SU-DHL-6 (cell line): ENCODE measurements around the gene B9D2.

ENCODE experiments used
- H2AFZ ChIP-seq: fragments of 200-600 bp; sonication (generic); 2 replicates; pipeline ENCODE4 v1.6.1; 2014; ENCODE audit warnings: low read depth, mild to moderate bottlenecking, moderate library complexity, mixed read lengths, antibody characterized with exemption, low read length; ENCODE audit not compliant: severe bottlenecking
- H3F3A ChIP-seq: fragments of 200-600 bp; shearing (Covaris generic); 2 replicates; pipeline ENCODE4 v1.6.0; 2016; ENCODE audit warnings: antibody characterized with exemption, mild to moderate bottlenecking; ENCODE audit not compliant: insufficient read depth
- H3K27ac ChIP-seq: fragments of 200-600 bp; sonication (generic); 2 replicates; pipeline ENCODE4 v1.5.1; 2016; ENCODE audit warnings: low read depth, mild to moderate bottlenecking, low read length, moderate library complexity, mixed read lengths
- H3K27me3 ChIP-seq: fragments of 200-600 bp; sonication (generic), shearing (Covaris generic); 2 replicates; pipeline ENCODE4 v1.6.0; 2014; ENCODE audit warnings: mild to moderate bottlenecking, low read length
- H3K36me3 ChIP-seq: fragments of 200-600 bp; sonication (generic); 2 replicates; pipeline ENCODE4 v1.6.1; 2014; ENCODE audit warnings: mild to moderate bottlenecking, low read length, mixed read lengths
- H3K4me2 ChIP-seq: fragments of 300-600, 200-600 bp; shearing (Covaris generic), sonication (generic); 2 replicates; pipeline ENCODE4 v1.6.0; 2014; ENCODE audit warnings: low read length, low read depth, mild to moderate bottlenecking; ENCODE audit not compliant: poor library complexity, severe bottlenecking
- H3K4me3 ChIP-seq: fragments of 200-600 bp; sonication (generic); 2 replicates; pipeline ENCODE4 v1.5.1; 2014; ENCODE audit warnings: antibody characterized with exemption, low read length, mild to moderate bottlenecking, mixed read lengths; ENCODE audit not compliant: insufficient read depth, poor library complexity, severe bottlenecking
- H3K79me2 ChIP-seq: fragments of 200-600 bp; sonication (generic); 2 replicates; pipeline ENCODE4 v1.6.1; 2014; ENCODE audit warnings: mild to moderate bottlenecking, low read length, moderate library complexity; ENCODE audit not compliant: insufficient read depth
- H3K9ac ChIP-seq: fragments of 200-600 bp; sonication (generic); 2 replicates; pipeline ENCODE4 v1.7.0; 2014; ENCODE audit warnings: mild to moderate bottlenecking, low read length
- H3K9me2 ChIP-seq: fragments of 200-600 bp; sonication (generic); replicated peaks from 2 replicates; pipeline ENCODE4 v1.6.1; 2014; ENCODE audit warnings: low read length; ENCODE audit not compliant: insufficient read depth
- H3K9me3 ChIP-seq: fragments of 200-600 bp; sonication (generic); 2 replicates; pipeline ENCODE4 v1.6.1; 2014; ENCODE audit warnings: low read length, mixed read lengths; ENCODE audit not compliant: insufficient read depth
- H4K20me1 ChIP-seq: fragments of 200-600 bp; sonication (generic); 2 replicates; pipeline ENCODE4 v1.6.1; 2014; ENCODE audit warnings: low read depth, mild to moderate bottlenecking, antibody characterized with exemption, low read length, moderate library complexity, mixed read lengths
- EZH2phosphoT487 ChIP-seq: fragments of 200-600 bp; sonication (generic), shearing (Covaris generic); conservative IDR thresholded peaks from 2 replicates; pipeline ENCODE4 v1.6.1; 2018; ENCODE audit warnings: mild to moderate bottlenecking, antibody characterized with exemption, low read length, moderate library complexity, mixed read lengths
- TF ChIP-seq, protein P1 (sequence below): fragments of 200-600 bp; sonication (generic); IDR thresholded peaks from one replicate; pipeline ENCODE4 v1.5.1; 2017; ENCODE audit warnings: antibody characterized with exemption, mild to moderate bottlenecking, low read length, moderate library complexity; ENCODE audit not compliant: insufficient read depth, poor library complexity, severe bottlenecking

B9D2 gene

DNA sequence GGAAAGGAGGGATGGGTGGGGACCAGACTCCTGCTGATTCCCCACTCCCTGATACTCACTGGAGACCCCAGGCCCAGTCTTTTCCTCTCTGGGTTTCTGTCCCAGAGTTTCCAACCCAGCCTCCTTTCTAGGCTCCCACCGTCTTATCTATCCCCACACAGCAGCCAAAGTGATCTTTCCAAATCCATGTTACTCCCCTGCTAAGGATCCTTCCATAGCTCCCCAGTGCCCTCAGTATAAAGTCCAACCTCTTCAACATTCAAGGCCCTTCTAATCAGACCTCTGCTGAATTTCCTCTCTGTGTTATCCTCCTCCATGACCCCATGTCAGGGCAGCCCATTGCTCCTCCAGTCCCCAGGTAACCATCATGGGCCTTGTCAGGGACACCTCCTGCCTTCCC, 8.9 kb downstream of the B9D2 start:
- Histone ChIP-seq H3K4me2 (no peak overlapping the region), H3K4me3 (no peak overlapping the region), H3F3A (peaks cover 4% of the 10 kb centered on the region; the same call in 1 of the 2 replicates), H3K36me3 (no peaks in the 10 kb centered on the region), H3K27me3 (no peaks in the 10 kb centered on the region), H2AFZ (no peak overlapping the region), H3K9me2 (no peaks in the 10 kb centered on the region), H4K20me1 (peaks cover 4% of the 10 kb centered on the region; the same call in 1 of the 2 replicates), H3K9me3 (no peaks in the 10 kb centered on the region), H3K79me2 (peaks cover 32% of the 10 kb centered on the region), H3K27ac (no peak overlapping the region), H3K9ac (no peak overlapping the region)
- TF ChIP-seq, protein P1, sequence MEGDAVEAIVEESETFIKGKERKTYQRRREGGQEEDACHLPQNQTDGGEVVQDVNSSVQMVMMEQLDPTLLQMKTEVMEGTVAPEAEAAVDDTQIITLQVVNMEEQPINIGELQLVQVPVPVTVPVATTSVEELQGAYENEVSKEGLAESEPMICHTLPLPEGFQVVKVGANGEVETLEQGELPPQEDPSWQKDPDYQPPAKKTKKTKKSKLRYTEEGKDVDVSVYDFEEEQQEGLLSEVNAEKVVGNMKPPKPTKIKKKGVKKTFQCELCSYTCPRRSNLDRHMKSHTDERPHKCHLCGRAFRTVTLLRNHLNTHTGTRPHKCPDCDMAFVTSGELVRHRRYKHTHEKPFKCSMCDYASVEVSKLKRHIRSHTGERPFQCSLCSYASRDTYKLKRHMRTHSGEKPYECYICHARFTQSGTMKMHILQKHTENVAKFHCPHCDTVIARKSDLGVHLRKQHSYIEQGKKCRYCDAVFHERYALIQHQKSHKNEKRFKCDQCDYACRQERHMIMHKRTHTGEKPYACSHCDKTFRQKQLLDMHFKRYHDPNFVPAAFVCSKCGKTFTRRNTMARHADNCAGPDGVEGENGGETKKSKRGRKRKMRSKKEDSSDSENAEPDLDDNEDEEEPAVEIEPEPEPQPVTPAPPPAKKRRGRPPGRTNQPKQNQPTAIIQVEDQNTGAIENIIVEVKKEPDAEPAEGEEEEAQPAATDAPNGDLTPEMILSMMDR, result no peak
- TF ChIP-seq EZH2phosphoT487, result no peak

DNA sequence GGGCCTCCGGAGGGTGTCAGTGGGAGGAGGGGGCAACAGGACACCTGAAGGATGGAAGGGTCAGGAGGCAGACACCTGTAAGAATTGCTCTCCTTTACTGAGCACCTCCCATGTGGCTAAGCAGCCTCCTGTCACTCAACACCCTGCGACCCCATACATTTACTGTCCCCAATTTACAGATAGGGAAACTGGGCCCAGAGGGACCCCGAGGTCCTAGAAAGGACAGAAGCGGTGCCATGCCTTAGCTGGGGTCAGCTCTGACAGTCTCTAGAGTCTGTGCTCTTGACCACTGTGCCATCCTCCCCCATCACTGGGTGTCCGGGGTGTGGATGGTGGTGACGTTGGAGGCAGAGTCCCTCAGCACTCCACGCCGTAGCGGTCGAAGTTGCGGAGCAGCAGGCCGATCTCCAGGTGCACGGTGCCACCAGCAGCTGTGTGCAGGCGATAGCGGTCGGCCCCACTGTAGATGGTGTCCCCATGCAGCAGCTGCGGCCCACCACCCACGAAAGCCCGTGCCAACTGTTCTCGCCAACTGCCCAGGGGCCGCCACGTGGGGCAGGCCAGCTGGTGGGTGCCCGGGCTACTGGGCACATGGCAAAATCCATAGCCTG, 9.5 kb downstream of the B9D2 start:
- Histone ChIP-seq H3K9ac (peak overlapping the region; percentile 94), H3K79me2 (peaks cover 38% of the 10 kb centered on the region), H3K27me3 (no peaks in the 10 kb centered on the region), H2AFZ (no peak overlapping the region), H3K9me2 (no peaks in the 10 kb centered on the region), H4K20me1 (peaks cover 4% of the 10 kb centered on the region; the same call in 1 of the 2 replicates), H3K4me3 (no peak overlapping the region), H3K4me2 (peak overlapping the region; percentile 42), H3K36me3 (no peaks in the 10 kb centered on the region), H3K27ac (0 out of 2 replicates have a peak overlapping the region, but pooled peaks have one; percentile 22), H3F3A (peaks cover 4% of the 10 kb centered on the region; the same call in 1 of the 2 replicates), H3K9me3 (no peaks in the 10 kb centered on the region)
- TF ChIP-seq, protein P1, result no peak
- TF ChIP-seq EZH2phosphoT487, result no peak

DNA sequence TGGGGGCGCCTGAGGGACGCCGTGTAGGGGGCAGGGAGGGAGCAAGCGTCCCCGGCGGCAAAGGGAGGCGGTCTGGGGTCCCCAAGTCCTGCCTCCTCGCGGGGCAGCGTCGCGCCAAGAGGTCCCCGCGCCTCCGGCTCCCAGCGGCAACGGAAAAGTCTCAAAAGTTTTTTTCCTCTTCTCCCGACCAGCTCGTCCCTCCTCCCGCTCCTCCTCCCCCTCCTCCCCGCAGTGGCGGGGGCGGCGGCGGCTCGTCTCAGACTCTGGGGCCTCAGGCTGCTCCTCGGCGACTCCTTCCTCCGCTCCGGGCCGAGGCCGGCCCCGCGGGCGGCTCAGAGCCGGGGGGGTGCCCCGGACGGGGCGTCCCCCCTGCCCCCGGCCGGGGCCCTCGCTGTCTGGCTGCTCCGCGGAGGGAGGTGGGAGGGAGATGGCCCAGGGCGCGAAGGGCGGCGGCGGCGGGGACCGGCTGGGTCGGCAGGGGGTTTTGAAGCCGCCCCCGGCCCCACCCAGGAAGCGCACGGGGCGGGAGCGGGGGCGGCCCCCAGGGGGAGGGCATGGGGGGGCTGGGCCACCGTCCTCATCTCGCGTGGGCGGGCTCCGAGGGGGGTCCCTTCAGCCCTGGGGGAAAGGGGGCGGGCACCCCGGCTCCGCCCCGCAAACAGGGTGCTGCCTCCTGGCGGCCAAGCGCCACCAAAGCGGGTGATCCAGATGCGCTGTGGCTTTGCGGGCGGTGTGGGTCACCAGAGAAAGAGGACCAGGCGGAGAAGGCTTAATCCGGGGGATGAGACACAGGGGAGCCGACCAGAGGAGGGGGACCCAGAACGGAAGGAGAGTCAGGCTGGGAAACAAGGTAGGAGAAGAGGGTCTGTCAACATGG, 10.2 kb downstream of the B9D2 start, which contains the start of gene TGFB1:
TGFB1 (minus strand) TSS at position 457 of the 877 bp plus-strand sequence. CDS start 878 bp downstream, outside the sequence.
- Histone ChIP-seq H3K4me2 (peak within 1 kb of the TSS; percentile 74), H3K9me3 (no peaks in the 10 kb centered on the region), H3K4me3 (peak within 1 kb of the TSS; percentile 92), H3K36me3 (no peaks in the 10 kb centered on the region), H4K20me1 (peaks cover 4% of the 10 kb centered on the region; the same call in 1 of the 2 replicates), H3K27me3 (no peaks in the 10 kb centered on the region), H3K9me2 (no peaks in the 10 kb centered on the region), H3K27ac (peak within 1 kb of the TSS; percentile 86), H3F3A (peaks cover 4% of the 10 kb centered on the region; the same call in 1 of the 2 replicates), H3K79me2 (peaks cover 46% of the 10 kb centered on the region), H2AFZ (peak within 1 kb of the TSS; percentile 47), H3K9ac (peak within 1 kb of the TSS; percentile 94)
- TF ChIP-seq, protein P1, result peak; percentile 95
- no peak for TF ChIP-seq EZH2phosphoT487
